DND-41 (cell line): Measurements from ENCODE around the gene TCEAL8.

Source experiments
- ATAC-seq: fragments of 200-7000 bp; cut with Tn5 transposase; 3 replicates; pipeline ENCODE4 v1.9.1; 2021; ENCODE audit warnings: low read depth; ENCODE audit not compliant: insufficient read depth
- DNase-seq: peaks from one replicate; pipeline ENCODE4 v3.0.0-alpha.2; 2020
- H2AFZ ChIP-seq: 2 replicates; pipeline ENCODE4 v1.6.0; 2012; ENCODE audit warnings: low read depth, low read length
- H3K27ac ChIP-seq: 2 replicates; pipeline ENCODE4 v1.5.1; 2012; ENCODE audit warnings: low read length, inconsistent platforms
- H3K27me3 ChIP-seq: fragments of 200-600 bp; sonication (generic); 2 replicates; pipeline ENCODE4 v1.6.0; 2012; ENCODE audit warnings: low read length, mild to moderate bottlenecking, inconsistent platforms; ENCODE audit not compliant: insufficient read depth, poor library complexity
- H3K36me3 ChIP-seq: 2 replicates; pipeline ENCODE4 v1.5.1; 2012; ENCODE audit warnings: low read length, inconsistent platforms; ENCODE audit not compliant: insufficient read depth
- H3K4me1 ChIP-seq: 2 replicates; pipeline ENCODE4 v1.5.1; 2012; ENCODE audit warnings: mild to moderate bottlenecking, low read length; ENCODE audit not compliant: insufficient read depth
- H3K4me2 ChIP-seq: 2 replicates; pipeline ENCODE4 v1.6.0; 2012; ENCODE audit warnings: mild to moderate bottlenecking, moderate library complexity, low read length, inconsistent platforms; ENCODE audit not compliant: insufficient read depth
- H3K4me3 ChIP-seq, 2 experiments: fragments of 200-600 bp in 1 of 2; shearing (Covaris generic) in 1 of 2; 2 replicates each; pipeline ENCODE4 v1.5.1; 2012 to 2016; ENCODE audit warnings: inconsistent platforms in 2 of 2, low read length in 2 of 2, mild to moderate bottlenecking in 2 of 2, low read depth in 1 of 2, moderate library complexity in 1 of 2
- H3K79me2 ChIP-seq: 2 replicates; pipeline ENCODE4 v1.6.0; 2012; ENCODE audit warnings: low read length, inconsistent platforms; ENCODE audit not compliant: insufficient read depth
- H3K9ac ChIP-seq: 2 replicates; pipeline ENCODE4 v1.6.0; 2012; ENCODE audit warnings: low read depth, mild to moderate bottlenecking, inconsistent platforms, low read length, moderate library complexity
- H3K9me3 ChIP-seq: 2 replicates; pipeline ENCODE4 v1.5.1; 2012; ENCODE audit warnings: low read length, moderate library complexity, mild to moderate bottlenecking, inconsistent platforms; ENCODE audit not compliant: insufficient read depth, severe bottlenecking
- H4K20me1 ChIP-seq: 2 replicates; pipeline ENCODE4 v1.6.0; 2012; ENCODE audit warnings: low read length; ENCODE audit not compliant: insufficient read depth
- CTCF ChIP-seq: IDR thresholded peaks from 2 replicates; pipeline ENCODE4 v1.5.1; 2012; ENCODE audit warnings: borderline replicate concordance, low read length, moderate library complexity, mild to moderate bottlenecking; ENCODE audit not compliant: poor library complexity, severe bottlenecking; ENCODE audit errors: extremely low read depth
- EZH2 ChIP-seq: IDR thresholded peaks from 3 replicates; pipeline ENCODE4 v1.6.1; 2012; ENCODE audit warnings: borderline replicate concordance, low read depth, mild to moderate bottlenecking, moderate library complexity, low read length, inconsistent platforms; ENCODE audit not compliant: severe bottlenecking

Gene TCEAL8

GRCh38 chrX:103254171-103254824 is 657 bp downstream of the TCEAL8 start:
- H2AFZ ChIP-seq, result peak overlapping the region; percentile 85
- peak overlapping the region; percentile 68 for H3K4me2 ChIP-seq
- DNase-seq, result peak; percentile 72
- H3K9ac ChIP-seq, result peak overlapping the region; percentile 76
- H3K79me2 ChIP-seq, result peaks cover 10% of the 10 kb centered on the region
- H3K27ac ChIP-seq, result peak overlapping the region; percentile 83
- peaks cover 20% of the 10 kb centered on the region; the same call in 1 of the 2 replicates for H3K4me1 ChIP-seq
- H3K36me3 ChIP-seq, result peaks cover 3% of the 10 kb centered on the region; the same call in 1 of the 2 replicates
- no peak for TF ChIP-seq EZH2
- TF ChIP-seq CTCF, result no peak
- no peaks in the 10 kb centered on the region for H4K20me1 ChIP-seq
- H3K27me3 ChIP-seq, result no peaks in the 10 kb centered on the region
- no peaks in the 10 kb centered on the region for H3K9me3 ChIP-seq
- ATAC-seq, result peak; percentile 79
- peak overlapping the region; percentile 51 to 87; a peak in 3 of 4 replicates for H3K4me3 ChIP-seq

- ATAC-seq (no peak), DNase-seq (no peak)
- Histone ChIP-seq H3K4me3 (peak overlapping the region in 1 of 2 experiments; percentile 87; a peak in 1 of 4 replicates), H3K9me3 (no peaks in the 10 kb centered on the region), H3K4me1 (peaks cover 20% of the 10 kb centered on the region; the same call in 1 of the 2 replicates), H2AFZ (no peak overlapping the region), H3K9ac (peak overlapping the region; percentile 76; the same call in 1 of the 2 replicates), H3K27me3 (no peaks in the 10 kb centered on the region), H3K36me3 (peaks cover 3% of the 10 kb centered on the region; the same call in 1 of the 2 replicates), H3K79me2 (peaks cover 10% of the 10 kb centered on the region), H4K20me1 (no peaks in the 10 kb centered on the region), H3K4me2 (peak overlapping the region; percentile 68), H3K27ac (peak overlapping the region; percentile 83; the same call in 1 of the 2 replicates)
- TF ChIP-seq EZH2 (no peak), CTCF (no peak)
Observed at GRCh38 chrX:103253608-103254007, 1.3 kb downstream of the TCEAL8 start.

DNA sequence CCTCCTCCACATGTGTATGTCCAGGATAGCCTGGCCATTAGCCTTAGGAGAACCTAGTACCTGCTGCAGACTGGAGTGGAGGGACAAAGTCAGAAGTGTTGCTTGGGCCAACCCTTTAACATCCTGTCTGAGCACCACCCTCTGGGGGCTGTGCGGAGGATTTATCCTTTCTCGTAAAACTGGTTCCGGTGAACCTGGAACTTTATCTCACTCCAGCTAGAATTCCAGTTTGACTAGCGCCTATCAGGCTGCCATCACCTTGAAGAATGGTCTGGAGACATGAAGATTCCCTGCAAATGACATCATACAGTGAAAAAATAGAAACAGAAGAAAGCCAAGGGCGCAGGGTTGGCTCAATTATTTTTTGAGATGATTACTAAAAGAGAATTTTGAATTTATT is 4.0 kb downstream of the TCEAL8 start:
- no peak overlapping the region for H2AFZ ChIP-seq
- peaks cover 10% of the 10 kb centered on the region for H3K79me2 ChIP-seq
- no peak for ATAC-seq
- no peak overlapping the region for H3K4me2 ChIP-seq
- H3K4me1 ChIP-seq, result peaks cover 20% of the 10 kb centered on the region; the same call in 1 of the 2 replicates
- H3K27ac ChIP-seq, result no peak overlapping the region
- H3K27me3 ChIP-seq, result no peaks in the 10 kb centered on the region
- TF ChIP-seq EZH2 (no peak), CTCF (no peak)
- no peak overlapping the region for H3K9ac ChIP-seq
- H3K4me3 ChIP-seq, result no peak overlapping the region
- H3K36me3 ChIP-seq, result peaks cover 3% of the 10 kb centered on the region; the same call in 1 of the 2 replicates
- H3K9me3 ChIP-seq, result no peaks in the 10 kb centered on the region
- no peaks in the 10 kb centered on the region for H4K20me1 ChIP-seq
- no peak for DNase-seq
